OCI-LY1 (cell line): ENCODE results near the gene TMEM119.

ENCODE experiments used
- EZH2 ChIP-seq: fragments of 200-600 bp; sonication (generic), shearing (Covaris generic); IDR thresholded peaks from 2 replicates; pipeline ENCODE4 v1.8.0; 2017; ENCODE audit warnings: borderline replicate concordance, mixed run types, mild to moderate bottlenecking, antibody characterized with exemption, low read length, moderate library complexity, mixed read lengths
- TF ChIP-seq, protein P1 (sequence below): fragments of 200-600 bp; sonication (generic), shearing (Covaris generic); IDR thresholded peaks from 2 replicates; pipeline ENCODE4 v1.5.1; 2017; ENCODE audit warnings: mild to moderate bottlenecking, antibody characterized with exemption, low read length, moderate library complexity, mixed read lengths

- TF ChIP-seq, protein P1, sequence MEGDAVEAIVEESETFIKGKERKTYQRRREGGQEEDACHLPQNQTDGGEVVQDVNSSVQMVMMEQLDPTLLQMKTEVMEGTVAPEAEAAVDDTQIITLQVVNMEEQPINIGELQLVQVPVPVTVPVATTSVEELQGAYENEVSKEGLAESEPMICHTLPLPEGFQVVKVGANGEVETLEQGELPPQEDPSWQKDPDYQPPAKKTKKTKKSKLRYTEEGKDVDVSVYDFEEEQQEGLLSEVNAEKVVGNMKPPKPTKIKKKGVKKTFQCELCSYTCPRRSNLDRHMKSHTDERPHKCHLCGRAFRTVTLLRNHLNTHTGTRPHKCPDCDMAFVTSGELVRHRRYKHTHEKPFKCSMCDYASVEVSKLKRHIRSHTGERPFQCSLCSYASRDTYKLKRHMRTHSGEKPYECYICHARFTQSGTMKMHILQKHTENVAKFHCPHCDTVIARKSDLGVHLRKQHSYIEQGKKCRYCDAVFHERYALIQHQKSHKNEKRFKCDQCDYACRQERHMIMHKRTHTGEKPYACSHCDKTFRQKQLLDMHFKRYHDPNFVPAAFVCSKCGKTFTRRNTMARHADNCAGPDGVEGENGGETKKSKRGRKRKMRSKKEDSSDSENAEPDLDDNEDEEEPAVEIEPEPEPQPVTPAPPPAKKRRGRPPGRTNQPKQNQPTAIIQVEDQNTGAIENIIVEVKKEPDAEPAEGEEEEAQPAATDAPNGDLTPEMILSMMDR: no peak
- no peak for TF ChIP-seq EZH2
These were observed 1.9 kb downstream of the TMEM119 start for GRCh38 chr12:108595711-108596647.
